ENCODE data around the gene SMPD3. TPM values are rescaled to one million over a fixed set of nuclear protein-coding genes. Genes with fewer than 3 reads are reported as not detected.

SMPD3 gene
- total RNA-seq, 1 experiment from 2014 or later = 0.70 TPM

DNA sequence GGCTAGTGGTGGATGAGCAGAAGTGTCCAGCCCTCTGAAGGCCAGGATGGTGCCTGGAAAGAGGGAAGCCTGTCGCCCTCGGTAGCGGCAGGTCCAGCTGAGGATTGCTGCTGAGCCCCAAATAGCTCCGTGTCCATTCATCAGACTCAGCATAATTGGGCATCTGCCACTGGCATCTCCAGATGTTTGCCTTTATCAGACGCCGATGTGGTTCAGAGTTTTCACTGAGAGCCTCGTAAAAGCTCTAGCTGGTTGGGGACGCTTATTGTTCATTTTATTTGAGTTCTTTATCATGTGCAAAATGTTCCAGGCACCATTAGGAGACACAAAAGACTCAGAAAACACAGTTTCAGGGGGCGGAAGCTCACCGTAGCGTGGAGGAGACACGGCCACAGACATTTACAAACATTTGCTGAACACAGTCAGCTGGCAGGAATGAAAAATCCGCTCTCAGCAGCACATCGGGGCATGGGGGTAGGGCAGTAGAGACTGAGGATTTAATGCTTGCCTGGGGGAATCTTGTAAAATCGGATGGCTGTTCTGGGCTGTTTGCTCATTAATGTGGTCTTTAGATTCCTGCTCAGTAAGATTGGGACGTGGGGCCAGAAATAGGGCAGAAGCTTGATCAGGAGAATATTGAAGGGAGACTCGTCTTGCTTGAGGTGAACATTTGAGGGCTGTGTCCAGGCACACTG, 41.7 kb downstream of the SMPD3 start:
- H2BK20ac ChIP-seq (ENCODE audit: low read depth, low read length, poor library complexity, severe bottlenecking) = no peak overlapping the region
- H3K27ac Mint-ChIP-seq = no peak overlapping the region
- no peak overlapping the region for H4K8ac ChIP-seq (replicated peaks; ENCODE audit: insufficient read length, low read depth, low read length)
- H3K4me2 ChIP-seq (ENCODE audit: insufficient read depth, insufficient read length, low read length) = no peak overlapping the region
- no peak overlapping the region for H3K23ac ChIP-seq (ENCODE audit: insufficient read length, low read depth, low read length)
- H3K27me3 Mint-ChIP-seq (ENCODE audit: low read depth) = peaks cover 8% of the 10 kb centered on the region
- TF ChIP-seq, protein P1, sequence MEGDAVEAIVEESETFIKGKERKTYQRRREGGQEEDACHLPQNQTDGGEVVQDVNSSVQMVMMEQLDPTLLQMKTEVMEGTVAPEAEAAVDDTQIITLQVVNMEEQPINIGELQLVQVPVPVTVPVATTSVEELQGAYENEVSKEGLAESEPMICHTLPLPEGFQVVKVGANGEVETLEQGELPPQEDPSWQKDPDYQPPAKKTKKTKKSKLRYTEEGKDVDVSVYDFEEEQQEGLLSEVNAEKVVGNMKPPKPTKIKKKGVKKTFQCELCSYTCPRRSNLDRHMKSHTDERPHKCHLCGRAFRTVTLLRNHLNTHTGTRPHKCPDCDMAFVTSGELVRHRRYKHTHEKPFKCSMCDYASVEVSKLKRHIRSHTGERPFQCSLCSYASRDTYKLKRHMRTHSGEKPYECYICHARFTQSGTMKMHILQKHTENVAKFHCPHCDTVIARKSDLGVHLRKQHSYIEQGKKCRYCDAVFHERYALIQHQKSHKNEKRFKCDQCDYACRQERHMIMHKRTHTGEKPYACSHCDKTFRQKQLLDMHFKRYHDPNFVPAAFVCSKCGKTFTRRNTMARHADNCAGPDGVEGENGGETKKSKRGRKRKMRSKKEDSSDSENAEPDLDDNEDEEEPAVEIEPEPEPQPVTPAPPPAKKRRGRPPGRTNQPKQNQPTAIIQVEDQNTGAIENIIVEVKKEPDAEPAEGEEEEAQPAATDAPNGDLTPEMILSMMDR (conservative IDR thresholded peaks at IDR 0.05) = no peak
- no peak overlapping the region for H3K56ac ChIP-seq (ENCODE audit: insufficient read length, low read depth, low read length)
- no peak overlapping the region for H2BK5ac ChIP-seq (ENCODE audit: insufficient read length, low read length)
- no peak overlapping the region for H2BK120ac ChIP-seq (ENCODE audit: low read depth, low read length, poor library complexity, severe bottlenecking)
- H3K4me1 ChIP-seq (ENCODE audit: insufficient read depth, low read length) = no peaks in the 10 kb centered on the region
- WGBS (ENCODE audit: extremely low coverage, insufficient read length, low lambda C conversion rate) = no CpG with 5 or more reads among the region's 17 CpGs
- peak overlapping the region; percentile 13 for H3K9ac ChIP-seq (ENCODE audit: extremely low read depth, insufficient read length, low read length)
- no peak overlapping the region for H2BK12ac ChIP-seq (ENCODE audit: insufficient read length, low read depth, low read length)
- H3K14ac ChIP-seq (ENCODE audit: insufficient read depth, low read length) = 0 out of 2 replicates have a peak overlapping the region, but pooled peaks have one; percentile 61
- no peaks in the 10 kb centered on the region for H3K23me2 ChIP-seq (ENCODE audit: insufficient read length, low read depth, low read length, poor library complexity, severe bottlenecking)
- H3K27ac ChIP-seq (ENCODE audit: insufficient read length, low read depth, low read length) = no peak overlapping the region
- no peaks in the 10 kb centered on the region for H3K9me3 ChIP-seq (ENCODE audit: control insufficient read depth, low read depth, low read length)
- H4K5ac ChIP-seq (ENCODE audit: insufficient read length, low read depth, low read length) = no peak overlapping the region
- no peak for DNase-seq
- H2AFZ ChIP-seq (ENCODE audit: low read length) = no peak overlapping the region
- H3K79me2 ChIP-seq (ENCODE audit: insufficient read depth, low read length) = no peaks in the 10 kb centered on the region
- no peaks in the 10 kb centered on the region for H4K20me1 ChIP-seq (ENCODE audit: control insufficient read depth, insufficient read depth, insufficient read length)
- no peak overlapping the region for H3K4me3 Mint-ChIP-seq
- H3K27me3 ChIP-seq (ENCODE audit: insufficient read depth, low read length) = no peaks in the 10 kb centered on the region
- H3K4me1 Mint-ChIP-seq = peaks cover 37 to 39% of the 10 kb centered on the region in 2 experiments
- no peak overlapping the region for H4K91ac ChIP-seq (ENCODE audit: insufficient read length, low read depth, low read length)
- H3K79me1 ChIP-seq (ENCODE audit: insufficient read depth, low read depth, low read length, poor library complexity, severe bottlenecking) = no peaks in the 10 kb centered on the region
- no peak overlapping the region for H3T11ph ChIP-seq (ENCODE audit: low read length)
- H2AK5ac ChIP-seq (ENCODE audit: insufficient read length, low read length) = no peak overlapping the region
- H3K4ac ChIP-seq (ENCODE audit: low read depth, low read length) = no peak overlapping the region
- no peaks in the 10 kb centered on the region for H3K9me3 Mint-ChIP-seq
- no peak overlapping the region for H3K18ac ChIP-seq (ENCODE audit: insufficient read length, low read depth, low read length)
- H3K36me3 Mint-ChIP-seq (ENCODE audit: insufficient read depth in 1 of 3, low read depth in 3 of 3) = no peaks in the 10 kb centered on the region
- no peak overlapping the region for H2BK15ac ChIP-seq (ENCODE audit: low read depth, low read length)
